Measurements from ENCODE around the gene NTSR2.

DNA sequence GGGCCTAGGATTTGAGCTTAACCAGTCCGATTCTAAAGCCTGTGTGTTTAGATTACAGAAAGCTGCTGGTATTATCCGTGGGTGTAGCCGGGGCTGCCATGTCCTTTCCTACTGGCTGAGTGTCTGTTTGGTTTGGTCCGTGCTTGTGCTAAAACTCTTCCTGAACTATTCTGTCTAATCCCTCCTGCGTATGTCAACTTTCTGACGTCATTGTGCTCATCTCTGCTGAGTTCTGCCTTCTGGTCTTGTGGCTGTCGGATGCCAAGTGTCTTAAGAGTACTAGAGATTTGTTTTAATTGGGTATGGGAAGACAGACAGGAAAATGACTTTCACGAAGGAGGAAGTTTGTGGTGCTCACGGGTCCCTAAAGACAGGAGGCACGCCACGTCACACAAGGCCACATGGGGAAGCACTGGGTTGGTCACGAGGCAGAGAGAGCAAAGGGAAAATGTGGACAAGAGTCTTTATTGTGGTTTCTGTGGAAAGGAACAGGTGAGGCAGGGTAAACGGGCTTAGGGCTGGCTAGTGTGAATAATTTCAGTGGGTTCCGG is 31.8 kb upstream of the NTSR2 start:
- TF ChIP-seq FOXA1 (IDR thresholded peaks at IDR 0.05) (no peak), HDGF (IDR thresholded peaks at IDR 0.05; ENCODE audit: borderline replicate concordance) (no peak), FOXM1 (IDR thresholded peaks at IDR 0.05; ENCODE audit: borderline replicate concordance) (no peak), FOXK2 (IDR thresholded peaks at IDR 0.05) (no peak), CTBP1 (IDR thresholded peaks at IDR 0.05; ENCODE audit: borderline replicate concordance) (no peak)
